ENCODE results near the gene LRRC58.

DNA sequence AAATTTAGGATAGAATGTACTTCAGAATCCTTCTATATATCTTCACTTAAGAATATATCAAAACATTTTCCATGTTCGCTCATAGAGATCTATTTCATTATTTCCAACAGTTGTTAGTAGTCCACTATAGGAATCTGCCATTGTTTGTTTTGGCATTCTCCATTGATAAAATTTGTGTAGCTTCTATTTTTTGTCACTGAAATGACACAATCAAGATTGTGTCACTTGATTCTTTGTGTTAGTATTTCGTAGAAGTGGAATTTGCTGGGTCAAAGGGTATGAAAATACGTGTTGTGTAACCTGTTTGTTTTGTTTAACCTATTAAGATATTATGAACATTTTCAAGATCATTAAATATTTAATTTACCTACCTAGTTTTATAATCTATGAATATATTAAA, 48.2 kb downstream of the LRRC58 start:
- TF ChIP-seq, protein P1, sequence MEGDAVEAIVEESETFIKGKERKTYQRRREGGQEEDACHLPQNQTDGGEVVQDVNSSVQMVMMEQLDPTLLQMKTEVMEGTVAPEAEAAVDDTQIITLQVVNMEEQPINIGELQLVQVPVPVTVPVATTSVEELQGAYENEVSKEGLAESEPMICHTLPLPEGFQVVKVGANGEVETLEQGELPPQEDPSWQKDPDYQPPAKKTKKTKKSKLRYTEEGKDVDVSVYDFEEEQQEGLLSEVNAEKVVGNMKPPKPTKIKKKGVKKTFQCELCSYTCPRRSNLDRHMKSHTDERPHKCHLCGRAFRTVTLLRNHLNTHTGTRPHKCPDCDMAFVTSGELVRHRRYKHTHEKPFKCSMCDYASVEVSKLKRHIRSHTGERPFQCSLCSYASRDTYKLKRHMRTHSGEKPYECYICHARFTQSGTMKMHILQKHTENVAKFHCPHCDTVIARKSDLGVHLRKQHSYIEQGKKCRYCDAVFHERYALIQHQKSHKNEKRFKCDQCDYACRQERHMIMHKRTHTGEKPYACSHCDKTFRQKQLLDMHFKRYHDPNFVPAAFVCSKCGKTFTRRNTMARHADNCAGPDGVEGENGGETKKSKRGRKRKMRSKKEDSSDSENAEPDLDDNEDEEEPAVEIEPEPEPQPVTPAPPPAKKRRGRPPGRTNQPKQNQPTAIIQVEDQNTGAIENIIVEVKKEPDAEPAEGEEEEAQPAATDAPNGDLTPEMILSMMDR (IDR thresholded peaks at IDR 0.05), result no peak
- TF ChIP-seq POLR2A (IDR thresholded peaks at IDR 0.05), result no peak

Measured in adrenal gland (tissue), 5 donors.